ENCODE measurements around the gene CD2AP.
"Not testable (repeated sequence)": the region's sequence is repeated elsewhere in the genome, so short reads cannot be mapped to it uniquely, and the experiment has no call there.

Gene CD2AP

DNA sequence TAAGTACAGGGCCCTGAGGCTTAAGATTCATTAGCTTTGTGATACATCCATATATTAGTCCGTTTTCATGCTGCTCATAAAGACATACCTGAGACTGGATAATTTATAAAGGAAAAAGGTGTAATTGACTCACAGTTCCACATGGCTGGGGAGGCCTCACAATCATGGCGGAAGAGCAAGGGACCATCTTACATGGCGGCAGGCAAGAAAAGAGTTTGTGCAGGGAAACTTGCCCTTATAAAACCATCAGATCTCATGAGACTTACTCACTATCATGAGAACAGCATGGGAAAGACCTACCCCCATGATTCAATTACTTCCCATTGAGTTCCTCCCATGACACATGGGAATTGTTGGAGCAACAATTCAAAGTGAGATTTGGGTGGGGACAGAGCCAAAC lies 32.6 kb upstream of the CD2AP start:
- not testable (repeated sequence) for H3K4me1 ChIP-seq (ENCODE audit: control insufficient read depth in 2 of 2, insufficient read depth in 2 of 2, low read length in 2 of 2); H3K27ac ChIP-seq (ENCODE audit: low read depth in 2 of 2, low read length in 2 of 2); H3K9me3 ChIP-seq (ENCODE audit: control insufficient read depth in 2 of 2, low read length in 2 of 2); H3K36me3 ChIP-seq (ENCODE audit: control insufficient read depth in 2 of 2, insufficient read depth in 2 of 2, low read length in 2 of 2); H3K4me3 ChIP-seq (ENCODE audit: low read length in 2 of 2); H3K9ac ChIP-seq (ENCODE audit: low read depth in 1 of 2, low read length in 2 of 2); H3K27me3 ChIP-seq (ENCODE audit: control insufficient read depth in 2 of 2, insufficient read depth in 2 of 2, low read length in 2 of 2)

DNA sequence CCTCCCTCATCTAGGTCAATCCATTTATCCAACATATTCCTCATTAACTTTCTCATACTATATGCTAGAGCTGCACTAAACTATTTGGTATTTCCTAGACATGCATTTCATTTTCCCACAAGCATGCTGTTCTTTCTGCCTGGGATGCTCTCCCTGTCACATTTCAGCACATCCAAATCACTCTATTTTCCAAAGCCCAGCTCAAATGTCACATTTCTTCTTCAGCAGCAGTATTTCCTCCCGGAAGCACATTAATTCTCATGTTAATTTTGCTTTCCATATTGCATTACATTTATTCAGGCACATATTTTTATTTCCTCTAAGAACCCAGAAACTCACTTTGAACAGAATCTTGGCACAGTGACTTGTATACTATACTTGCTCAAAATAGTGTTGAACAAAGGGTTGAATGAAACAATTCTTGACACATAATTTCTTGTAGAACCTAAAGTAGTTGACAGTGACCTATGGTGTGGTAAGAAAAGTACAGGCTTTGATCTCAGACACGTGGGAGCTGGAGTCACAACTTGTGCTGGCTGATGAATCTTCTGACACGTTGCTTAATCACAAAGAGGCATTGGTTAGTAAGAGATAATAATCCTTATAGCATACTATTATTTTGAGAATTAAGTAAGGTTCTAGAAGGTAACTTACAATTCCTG lies 30.8 kb upstream of the CD2AP start:
- H3K4me1 ChIP-seq (ENCODE audit: control insufficient read depth in 2 of 2, insufficient read depth in 2 of 2, low read length in 2 of 2) = no peaks in the 10 kb centered on the region
- no peaks in the 10 kb centered on the region for H3K27me3 ChIP-seq (ENCODE audit: control insufficient read depth in 2 of 2, insufficient read depth in 2 of 2, low read length in 2 of 2)
- H3K4me3 ChIP-seq (ENCODE audit: low read length in 2 of 2) = no peak overlapping the region
- no peak overlapping the region for H3K27ac ChIP-seq (ENCODE audit: low read depth in 2 of 2, low read length in 2 of 2)
- no peak overlapping the region for H3K9ac ChIP-seq (ENCODE audit: low read depth in 1 of 2, low read length in 2 of 2)
- no peaks in the 10 kb centered on the region for H3K9me3 ChIP-seq (ENCODE audit: control insufficient read depth in 2 of 2, low read length in 2 of 2)
- no peaks in the 10 kb centered on the region for H3K36me3 ChIP-seq (ENCODE audit: control insufficient read depth in 2 of 2, insufficient read depth in 2 of 2, low read length in 2 of 2)

DNA sequence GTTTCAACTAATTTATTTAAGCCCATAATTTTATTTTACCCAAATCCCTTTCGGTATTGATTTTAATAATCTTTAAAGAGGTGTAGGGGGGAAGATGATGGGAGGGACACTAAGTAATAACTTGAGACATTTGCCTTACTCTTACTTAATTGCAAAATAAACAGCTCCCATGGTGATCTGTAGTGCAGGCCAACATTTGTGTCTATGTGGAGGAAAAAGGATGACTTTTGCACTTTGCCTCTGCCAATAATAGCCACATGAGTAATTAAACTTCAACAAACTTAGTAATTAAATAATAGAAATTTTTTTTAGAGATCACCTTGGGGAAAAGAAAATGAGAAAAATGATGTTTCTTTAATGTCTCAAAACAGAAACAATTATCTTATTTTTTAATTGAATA lies 29.9 kb upstream of the CD2AP start:
- Histone ChIP-seq H3K27me3 (ENCODE audit: control insufficient read depth in 2 of 2, insufficient read depth in 2 of 2, low read length in 2 of 2) (no peaks in the 10 kb centered on the region), H3K9ac (ENCODE audit: low read depth in 1 of 2, low read length in 2 of 2) (no peak overlapping the region), H3K27ac (ENCODE audit: low read depth in 2 of 2, low read length in 2 of 2) (no peak overlapping the region), H3K9me3 (ENCODE audit: control insufficient read depth in 2 of 2, low read length in 2 of 2) (no peaks in the 10 kb centered on the region), H3K4me1 (ENCODE audit: control insufficient read depth in 2 of 2, insufficient read depth in 2 of 2, low read length in 2 of 2) (no peaks in the 10 kb centered on the region), H3K4me3 (ENCODE audit: low read length in 2 of 2) (no peak overlapping the region), H3K36me3 (ENCODE audit: control insufficient read depth in 2 of 2, insufficient read depth in 2 of 2, low read length in 2 of 2) (no peaks in the 10 kb centered on the region)

DNA sequence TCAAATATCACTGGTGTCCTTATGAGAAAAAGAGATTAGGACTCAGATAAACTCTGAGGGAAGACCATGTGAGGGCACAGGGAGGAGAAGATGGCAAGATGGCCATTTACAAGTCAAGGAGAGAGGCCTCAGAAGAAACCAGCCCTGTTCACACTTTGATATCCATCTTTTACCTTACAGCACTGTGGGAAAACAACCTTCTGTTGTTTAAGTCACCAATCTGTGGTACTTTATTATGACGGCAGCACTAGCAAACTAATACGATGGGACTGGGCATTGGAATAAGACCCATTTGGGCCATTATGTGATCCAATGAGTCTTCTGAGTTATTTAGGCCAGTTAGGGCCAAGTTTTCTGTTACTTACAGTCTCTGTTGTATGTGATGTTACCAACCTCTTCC lies 26.4 kb upstream of the CD2AP start:
- peaks cover 0 to 2% of the 10 kb centered on the region in 2 donors for H3K4me1 ChIP-seq (ENCODE audit: control insufficient read depth in 2 of 2, insufficient read depth in 2 of 2, low read length in 2 of 2)
- H3K4me3 ChIP-seq (ENCODE audit: low read length in 2 of 2) = no peak overlapping the region
- H3K27ac ChIP-seq (ENCODE audit: low read depth in 2 of 2, low read length in 2 of 2) = no peak overlapping the region
- H3K9me3 ChIP-seq (ENCODE audit: control insufficient read depth in 2 of 2, low read length in 2 of 2) = no peaks in the 10 kb centered on the region
- H3K36me3 ChIP-seq (ENCODE audit: control insufficient read depth in 2 of 2, insufficient read depth in 2 of 2, low read length in 2 of 2) = no peaks in the 10 kb centered on the region
- H3K27me3 ChIP-seq (ENCODE audit: control insufficient read depth in 2 of 2, insufficient read depth in 2 of 2, low read length in 2 of 2) = no peaks in the 10 kb centered on the region
- no peak overlapping the region for H3K9ac ChIP-seq (ENCODE audit: low read depth in 1 of 2, low read length in 2 of 2)

DNA sequence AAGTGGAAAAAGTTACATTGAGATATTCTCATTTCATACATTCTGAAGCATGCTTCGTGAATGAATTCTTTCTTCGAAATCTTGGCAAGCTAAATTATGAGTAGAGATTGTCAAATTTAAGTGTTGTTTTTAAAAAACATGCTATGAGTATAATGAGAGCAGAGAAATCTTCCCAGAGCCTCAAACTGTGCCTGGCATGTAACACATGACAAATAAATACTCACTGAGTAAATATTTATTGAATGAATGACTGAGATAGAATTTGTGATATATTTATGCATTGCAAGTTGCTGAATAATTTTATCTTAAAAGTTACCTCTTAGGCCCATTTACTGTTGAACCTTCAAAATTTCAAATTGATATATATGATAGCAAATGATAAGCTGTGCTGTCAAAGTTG lies 24.7 kb upstream of the CD2AP start:
- Histone ChIP-seq H3K9me3 (ENCODE audit: control insufficient read depth in 2 of 2, low read length in 2 of 2) (no peaks in the 10 kb centered on the region), H3K4me3 (ENCODE audit: low read length in 2 of 2) (no peak overlapping the region), H3K27me3 (ENCODE audit: control insufficient read depth in 2 of 2, insufficient read depth in 2 of 2, low read length in 2 of 2) (no peaks in the 10 kb centered on the region), H3K9ac (ENCODE audit: low read depth in 1 of 2, low read length in 2 of 2) (no peak overlapping the region), H3K27ac (ENCODE audit: low read depth in 2 of 2, low read length in 2 of 2) (no peak overlapping the region), H3K36me3 (ENCODE audit: control insufficient read depth in 2 of 2, insufficient read depth in 2 of 2, low read length in 2 of 2) (no peaks in the 10 kb centered on the region), H3K4me1 (ENCODE audit: control insufficient read depth in 2 of 2, insufficient read depth in 2 of 2, low read length in 2 of 2) (peaks cover 0 to 2% of the 10 kb centered on the region in 2 donors)

DNA sequence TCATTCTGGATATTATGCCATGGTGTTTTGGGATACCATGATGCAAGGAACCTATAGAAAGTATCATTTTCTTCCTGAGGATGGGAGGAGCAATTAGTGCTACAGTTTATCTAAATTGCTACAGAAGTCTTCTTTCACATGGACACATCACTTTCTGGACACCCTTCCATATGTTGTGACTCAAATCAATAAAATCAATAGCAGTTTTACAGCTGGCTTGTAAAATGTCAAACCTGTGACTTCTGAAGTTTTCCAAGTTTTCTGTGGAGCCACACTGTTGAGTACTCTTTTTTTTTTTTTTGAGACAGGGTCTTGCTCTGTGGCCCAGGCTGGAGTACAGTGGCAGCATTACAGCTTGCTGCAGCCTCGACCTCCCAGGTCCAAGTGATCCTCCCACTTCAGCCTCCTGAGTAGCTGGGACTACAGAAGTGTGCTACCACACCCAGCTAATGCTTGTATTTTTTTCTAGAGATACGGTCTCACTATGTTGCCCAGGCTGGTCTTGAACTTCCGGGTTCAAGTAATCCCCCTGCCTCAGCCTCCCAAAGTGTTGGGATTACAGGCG lies 24.1 kb upstream of the CD2AP start:
- H3K27ac ChIP-seq (ENCODE audit: low read depth in 2 of 2, low read length in 2 of 2) = no peak overlapping the region
- no peaks in the 10 kb centered on the region for H3K9me3 ChIP-seq (ENCODE audit: control insufficient read depth in 2 of 2, low read length in 2 of 2)
- no peak overlapping the region for H3K9ac ChIP-seq (ENCODE audit: low read depth in 1 of 2, low read length in 2 of 2)
- no peak overlapping the region for H3K4me3 ChIP-seq (ENCODE audit: low read length in 2 of 2)
- H3K27me3 ChIP-seq (ENCODE audit: control insufficient read depth in 2 of 2, insufficient read depth in 2 of 2, low read length in 2 of 2) = no peaks in the 10 kb centered on the region
- no peaks in the 10 kb centered on the region for H3K36me3 ChIP-seq (ENCODE audit: control insufficient read depth in 2 of 2, insufficient read depth in 2 of 2, low read length in 2 of 2)
- H3K4me1 ChIP-seq (ENCODE audit: control insufficient read depth in 2 of 2, insufficient read depth in 2 of 2, low read length in 2 of 2) = peaks cover 0 to 2% of the 10 kb centered on the region in 2 donors

DNA sequence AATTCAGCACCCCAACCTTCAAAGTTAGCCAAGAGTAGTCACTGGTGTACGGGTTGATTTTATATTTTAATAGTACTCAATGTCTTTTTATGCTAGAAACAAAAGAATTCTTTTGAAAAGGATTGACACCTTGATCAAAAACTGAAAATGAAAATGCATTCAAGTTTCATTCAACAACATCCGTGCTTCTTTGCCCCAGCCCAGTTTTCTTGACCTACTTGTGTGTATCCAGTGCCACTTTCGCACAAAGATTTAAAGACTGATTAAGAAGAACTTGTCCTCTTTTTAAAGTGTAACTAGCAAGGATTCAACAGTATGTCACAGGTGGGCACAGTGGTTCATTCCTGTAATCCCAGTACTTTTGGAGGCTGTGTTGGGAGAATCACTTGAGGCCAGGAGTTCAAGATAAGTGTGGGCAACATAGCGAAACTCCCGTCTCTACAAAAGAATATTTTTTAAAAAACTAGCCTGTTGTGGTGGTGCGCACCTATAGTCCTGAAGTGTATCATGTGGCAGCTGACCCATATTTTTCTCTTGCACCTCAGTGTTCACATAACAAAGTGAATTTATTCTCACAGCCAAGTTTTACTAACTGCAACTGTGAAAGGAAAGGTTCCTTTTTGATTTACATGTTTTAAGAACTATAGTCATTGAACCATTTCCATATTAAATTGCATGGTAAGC lies 22.7 kb upstream of the CD2AP start:
- no peaks in the 10 kb centered on the region for H3K27me3 ChIP-seq (ENCODE audit: control insufficient read depth in 2 of 2, insufficient read depth in 2 of 2, low read length in 2 of 2)
- H3K9ac ChIP-seq (ENCODE audit: low read depth in 1 of 2, low read length in 2 of 2) = no peak overlapping the region
- H3K9me3 ChIP-seq (ENCODE audit: control insufficient read depth in 2 of 2, low read length in 2 of 2) = no peaks in the 10 kb centered on the region
- peaks cover 3 to 6% of the 10 kb centered on the region in 2 donors for H3K4me1 ChIP-seq (ENCODE audit: control insufficient read depth in 2 of 2, insufficient read depth in 2 of 2, low read length in 2 of 2)
- H3K4me3 ChIP-seq (ENCODE audit: low read length in 2 of 2) = no peak overlapping the region
- no peaks in the 10 kb centered on the region for H3K36me3 ChIP-seq (ENCODE audit: control insufficient read depth in 2 of 2, insufficient read depth in 2 of 2, low read length in 2 of 2)
- H3K27ac ChIP-seq (ENCODE audit: low read depth in 2 of 2, low read length in 2 of 2) = no peak overlapping the region

DNA sequence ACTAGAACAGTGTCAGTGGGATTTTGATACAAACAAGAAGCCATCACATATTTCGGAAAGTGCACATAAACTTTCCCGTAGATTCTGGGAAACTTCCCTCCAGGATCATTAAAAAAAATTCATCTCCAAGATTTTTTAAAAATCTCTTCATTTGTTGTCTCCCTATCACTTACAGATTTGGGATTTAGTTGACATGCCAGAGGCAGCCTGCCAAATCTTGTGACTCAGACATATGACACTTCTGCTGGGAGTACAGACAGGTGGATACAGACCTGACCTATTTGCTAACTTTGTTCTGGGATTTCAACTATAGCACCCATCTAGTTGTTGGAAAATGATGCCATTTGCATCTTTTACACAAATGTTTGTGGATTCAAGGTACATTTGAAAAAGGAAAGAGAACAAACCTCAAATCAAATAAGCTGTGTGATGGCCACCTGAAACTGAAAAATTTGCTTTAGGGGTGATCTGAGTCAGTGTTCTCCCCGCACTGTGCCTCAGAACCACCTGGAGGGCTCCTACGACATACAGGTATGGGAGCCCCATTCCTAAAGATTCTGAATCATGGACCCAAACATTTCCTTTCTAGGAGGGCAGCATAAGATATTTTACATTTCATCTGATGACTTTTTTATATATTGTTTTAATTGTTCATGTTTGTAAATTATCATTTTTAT lies 21.9 kb upstream of the CD2AP start:
- Histone ChIP-seq H3K27ac (ENCODE audit: low read depth in 2 of 2, low read length in 2 of 2) (no peak overlapping the region), H3K27me3 (ENCODE audit: control insufficient read depth in 2 of 2, insufficient read depth in 2 of 2, low read length in 2 of 2) (no peaks in the 10 kb centered on the region), H3K4me1 (ENCODE audit: control insufficient read depth in 2 of 2, insufficient read depth in 2 of 2, low read length in 2 of 2) (peaks cover 5 to 12% of the 10 kb centered on the region in 2 donors), H3K9me3 (ENCODE audit: control insufficient read depth in 2 of 2, low read length in 2 of 2) (no peaks in the 10 kb centered on the region), H3K9ac (ENCODE audit: low read depth in 1 of 2, low read length in 2 of 2) (no peak overlapping the region), H3K36me3 (ENCODE audit: control insufficient read depth in 2 of 2, insufficient read depth in 2 of 2, low read length in 2 of 2) (no peaks in the 10 kb centered on the region), H3K4me3 (ENCODE audit: low read length in 2 of 2) (no peak overlapping the region)

DNA sequence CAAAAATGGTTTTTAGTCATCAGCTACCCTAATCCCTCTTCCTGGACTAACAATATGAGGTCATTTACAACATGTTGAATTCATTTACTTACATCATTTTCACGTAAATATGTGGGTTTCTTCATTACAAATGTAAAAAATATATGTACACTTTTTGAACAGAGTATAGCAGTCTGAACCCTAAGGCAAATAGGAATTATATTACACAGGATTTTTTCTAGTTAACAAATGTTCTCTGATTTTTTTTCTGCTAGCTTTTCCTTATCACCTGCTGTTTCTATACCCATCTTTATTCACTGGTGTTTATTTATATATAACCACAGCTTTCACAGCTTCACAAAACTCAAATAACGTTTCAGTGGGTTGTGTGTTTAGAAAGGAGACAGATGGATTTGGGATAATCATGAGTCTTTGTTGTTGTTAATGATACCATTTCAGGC lies 21.0 kb upstream of the CD2AP start:
- Histone ChIP-seq H3K4me1 (ENCODE audit: control insufficient read depth in 2 of 2, insufficient read depth in 2 of 2, low read length in 2 of 2) (peaks cover 8 to 16% of the 10 kb centered on the region in 2 donors), H3K27ac (ENCODE audit: low read depth in 2 of 2, low read length in 2 of 2) (no peak overlapping the region), H3K27me3 (ENCODE audit: control insufficient read depth in 2 of 2, insufficient read depth in 2 of 2, low read length in 2 of 2) (no peaks in the 10 kb centered on the region), H3K4me3 (ENCODE audit: low read length in 2 of 2) (no peak overlapping the region), H3K36me3 (ENCODE audit: control insufficient read depth in 2 of 2, insufficient read depth in 2 of 2, low read length in 2 of 2) (no peaks in the 10 kb centered on the region), H3K9ac (ENCODE audit: low read depth in 1 of 2, low read length in 2 of 2) (no peak overlapping the region), H3K9me3 (ENCODE audit: control insufficient read depth in 2 of 2, low read length in 2 of 2) (no peaks in the 10 kb centered on the region)

DNA sequence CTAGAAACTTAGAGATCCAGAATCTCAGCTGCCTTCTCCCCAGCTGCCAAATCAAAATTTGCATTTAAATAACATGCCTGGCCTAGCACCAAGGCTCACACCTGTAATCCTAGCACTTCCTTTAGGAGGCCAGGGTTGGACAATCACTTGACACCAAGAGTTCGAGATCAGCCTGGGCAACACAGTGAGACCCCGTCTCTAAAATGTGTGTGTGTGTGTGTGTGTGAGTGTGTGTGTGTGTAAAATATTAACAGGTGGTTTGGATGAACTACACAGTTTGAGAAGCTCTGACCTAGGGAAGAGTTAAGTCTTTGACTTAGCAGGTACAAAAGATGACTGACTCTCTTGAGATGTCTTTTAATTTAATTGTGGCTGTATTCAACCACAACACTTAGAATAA lies 20.2 kb upstream of the CD2AP start:
- peaks cover 11 to 16% of the 10 kb centered on the region in 2 donors for H3K4me1 ChIP-seq (ENCODE audit: control insufficient read depth in 2 of 2, insufficient read depth in 2 of 2, low read length in 2 of 2)
- H3K36me3 ChIP-seq (ENCODE audit: control insufficient read depth in 2 of 2, insufficient read depth in 2 of 2, low read length in 2 of 2) = no peaks in the 10 kb centered on the region
- H3K9me3 ChIP-seq (ENCODE audit: control insufficient read depth in 2 of 2, low read length in 2 of 2) = no peaks in the 10 kb centered on the region
- H3K27ac ChIP-seq (ENCODE audit: low read depth in 2 of 2, low read length in 2 of 2) = no peak overlapping the region
- H3K4me3 ChIP-seq (ENCODE audit: low read length in 2 of 2) = no peak overlapping the region
- H3K27me3 ChIP-seq (ENCODE audit: control insufficient read depth in 2 of 2, insufficient read depth in 2 of 2, low read length in 2 of 2) = no peaks in the 10 kb centered on the region
- H3K9ac ChIP-seq (ENCODE audit: low read depth in 1 of 2, low read length in 2 of 2) = no peak overlapping the region
